Measurements from ENCODE around the gene EPN2.

DNA sequence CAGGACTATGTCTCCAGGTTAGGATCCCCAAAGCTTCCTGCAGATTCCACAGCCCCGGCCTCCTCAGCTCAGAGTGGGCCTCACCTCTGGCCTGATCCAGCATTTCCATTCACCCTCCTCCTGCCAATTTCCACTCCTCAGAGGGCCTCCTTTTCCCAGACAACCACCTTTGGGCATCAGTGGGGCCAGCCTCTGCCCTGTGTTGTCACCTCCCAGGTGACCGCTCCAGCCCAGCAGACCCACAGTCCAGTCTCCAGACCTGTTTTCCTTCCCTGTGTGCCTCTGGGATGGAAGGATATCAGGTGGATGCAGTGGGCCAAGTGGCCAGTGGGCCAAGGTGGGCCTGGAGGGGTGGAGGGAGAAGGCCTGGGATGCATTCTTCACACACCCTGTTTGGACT is 92.7 kb downstream of the EPN2 start:
- TF ChIP-seq, protein P1, sequence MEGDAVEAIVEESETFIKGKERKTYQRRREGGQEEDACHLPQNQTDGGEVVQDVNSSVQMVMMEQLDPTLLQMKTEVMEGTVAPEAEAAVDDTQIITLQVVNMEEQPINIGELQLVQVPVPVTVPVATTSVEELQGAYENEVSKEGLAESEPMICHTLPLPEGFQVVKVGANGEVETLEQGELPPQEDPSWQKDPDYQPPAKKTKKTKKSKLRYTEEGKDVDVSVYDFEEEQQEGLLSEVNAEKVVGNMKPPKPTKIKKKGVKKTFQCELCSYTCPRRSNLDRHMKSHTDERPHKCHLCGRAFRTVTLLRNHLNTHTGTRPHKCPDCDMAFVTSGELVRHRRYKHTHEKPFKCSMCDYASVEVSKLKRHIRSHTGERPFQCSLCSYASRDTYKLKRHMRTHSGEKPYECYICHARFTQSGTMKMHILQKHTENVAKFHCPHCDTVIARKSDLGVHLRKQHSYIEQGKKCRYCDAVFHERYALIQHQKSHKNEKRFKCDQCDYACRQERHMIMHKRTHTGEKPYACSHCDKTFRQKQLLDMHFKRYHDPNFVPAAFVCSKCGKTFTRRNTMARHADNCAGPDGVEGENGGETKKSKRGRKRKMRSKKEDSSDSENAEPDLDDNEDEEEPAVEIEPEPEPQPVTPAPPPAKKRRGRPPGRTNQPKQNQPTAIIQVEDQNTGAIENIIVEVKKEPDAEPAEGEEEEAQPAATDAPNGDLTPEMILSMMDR (conservative IDR thresholded peaks at IDR 0.05; ENCODE audit: low read depth in 2 of 2) = no peak
- TF ChIP-seq, protein P2, sequence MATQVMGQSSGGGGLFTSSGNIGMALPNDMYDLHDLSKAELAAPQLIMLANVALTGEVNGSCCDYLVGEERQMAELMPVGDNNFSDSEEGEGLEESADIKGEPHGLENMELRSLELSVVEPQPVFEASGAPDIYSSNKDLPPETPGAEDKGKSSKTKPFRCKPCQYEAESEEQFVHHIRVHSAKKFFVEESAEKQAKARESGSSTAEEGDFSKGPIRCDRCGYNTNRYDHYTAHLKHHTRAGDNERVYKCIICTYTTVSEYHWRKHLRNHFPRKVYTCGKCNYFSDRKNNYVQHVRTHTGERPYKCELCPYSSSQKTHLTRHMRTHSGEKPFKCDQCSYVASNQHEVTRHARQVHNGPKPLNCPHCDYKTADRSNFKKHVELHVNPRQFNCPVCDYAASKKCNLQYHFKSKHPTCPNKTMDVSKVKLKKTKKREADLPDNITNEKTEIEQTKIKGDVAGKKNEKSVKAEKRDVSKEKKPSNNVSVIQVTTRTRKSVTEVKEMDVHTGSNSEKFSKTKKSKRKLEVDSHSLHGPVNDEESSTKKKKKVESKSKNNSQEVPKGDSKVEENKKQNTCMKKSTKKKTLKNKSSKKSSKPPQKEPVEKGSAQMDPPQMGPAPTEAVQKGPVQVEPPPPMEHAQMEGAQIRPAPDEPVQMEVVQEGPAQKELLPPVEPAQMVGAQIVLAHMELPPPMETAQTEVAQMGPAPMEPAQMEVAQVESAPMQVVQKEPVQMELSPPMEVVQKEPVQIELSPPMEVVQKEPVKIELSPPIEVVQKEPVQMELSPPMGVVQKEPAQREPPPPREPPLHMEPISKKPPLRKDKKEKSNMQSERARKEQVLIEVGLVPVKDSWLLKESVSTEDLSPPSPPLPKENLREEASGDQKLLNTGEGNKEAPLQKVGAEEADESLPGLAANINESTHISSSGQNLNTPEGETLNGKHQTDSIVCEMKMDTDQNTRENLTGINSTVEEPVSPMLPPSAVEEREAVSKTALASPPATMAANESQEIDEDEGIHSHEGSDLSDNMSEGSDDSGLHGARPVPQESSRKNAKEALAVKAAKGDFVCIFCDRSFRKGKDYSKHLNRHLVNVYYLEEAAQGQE (IDR thresholded peaks at IDR 0.05; ENCODE audit: unreplicated experiment) = no peak
